Activated T-cell treated with anti-CD3 and anti-CD28 coated beads, Interleukin-2, amount 50 U/mL, for 4 hours (primary cell): ENCODE results near the gene RAD51B. TPM values are rescaled to one million over a fixed set of nuclear protein-coding genes. Genes with fewer than 3 reads are reported as not detected.

Experiments
- ATAC-seq, 2 donors: fragments of 200-7000 bp; cut with Tn5 transposase; one replicate each; pipeline ENCODE4 v1.10.0; 2021
- DNase-seq: peaks from one replicate; pipeline ENCODE4 v3.0.0-alpha.2; 2020
- H3K27me3 Mint-ChIP-seq: one replicate; pipeline ENCODE4 v1.8.0; 2021; ENCODE audit warnings: low read depth, mixed read lengths
- H3K36me3 Mint-ChIP-seq: one replicate; pipeline ENCODE4 v1.8.0; 2022; ENCODE audit warnings: mixed read lengths; ENCODE audit not compliant: insufficient read depth
- H3K4me1 Mint-ChIP-seq: one replicate; pipeline ENCODE4 v1.8.0; 2021; ENCODE audit warnings: low read depth, mixed read lengths
- H3K4me3 Mint-ChIP-seq: one replicate; pipeline ENCODE4 v1.8.0; 2021; ENCODE audit warnings: mild to moderate bottlenecking, moderate library complexity, mixed read lengths
- H3K9me3 Mint-ChIP-seq: one replicate; pipeline ENCODE4 v1.8.0; 2021; ENCODE audit warnings: mixed read lengths
- total RNA-seq, 3 donors: library from RNA; stranded (reverse); gene quantifications; one replicate each; pipeline ENCODE4 v1.2.1, GENCODE V29; 2021

RAD51B gene
- total RNA-seq, 3 donors from 2014 or later: 10.6 to 16.1 (median 14.2) TPM

- peak; percentile 47 to 55 for ATAC-seq
- Mint-ChIP-seq H3K27me3 (no peaks in the 10 kb centered on the region), H3K9me3 (no peaks in the 10 kb centered on the region), H3K4me1 (peaks cover 7% of the 10 kb centered on the region), H3K4me3 (no peak overlapping the region), H3K36me3 (no peaks in the 10 kb centered on the region)
- DNase-seq: no peak
These were observed 410.0 kb downstream of the RAD51B start for GRCh38 chr14:68229423-68230100.

GRCh38 chr14:68230202-68230949 lies 410.8 kb downstream of the RAD51B start:
- Mint-ChIP-seq H3K36me3 (no peaks in the 10 kb centered on the region), H3K4me3 (no peak overlapping the region), H3K4me1 (peaks cover 7% of the 10 kb centered on the region), H3K9me3 (no peaks in the 10 kb centered on the region), H3K27me3 (no peaks in the 10 kb centered on the region)
- no peak for ATAC-seq
- no peak for DNase-seq

GRCh38 chr14:68230950-68231717 lies 411.6 kb downstream of the RAD51B start:
- no peak overlapping the region for H3K4me3 Mint-ChIP-seq

GRCh38 chr14:68231898-68232297 lies 412.3 kb downstream of the RAD51B start:
- H3K9me3 Mint-ChIP-seq: no peaks in the 10 kb centered on the region
- peaks cover 7% of the 10 kb centered on the region for H3K4me1 Mint-ChIP-seq
- no peaks in the 10 kb centered on the region for H3K27me3 Mint-ChIP-seq
- no peak overlapping the region for H3K4me3 Mint-ChIP-seq
- ATAC-seq (no peak), DNase-seq (no peak)
- H3K36me3 Mint-ChIP-seq: peaks cover 3% of the 10 kb centered on the region

More at GRCh38 chr14:68230950-68231717, 411.6 kb downstream of the RAD51B start:
- Mint-ChIP-seq H3K36me3 (peaks cover 3% of the 10 kb centered on the region), H3K4me1 (peaks cover 7% of the 10 kb centered on the region), H3K27me3 (no peaks in the 10 kb centered on the region), H3K9me3 (no peaks in the 10 kb centered on the region)
- no peak for DNase-seq
- no peak for ATAC-seq

- ATAC-seq (peak; percentile 88 to 91), DNase-seq (peak; percentile 7)
- H3K9me3 Mint-ChIP-seq: no peaks in the 10 kb centered on the region
- H3K27me3 Mint-ChIP-seq: no peaks in the 10 kb centered on the region
- peaks cover 7% of the 10 kb centered on the region for H3K4me1 Mint-ChIP-seq
- peaks cover 3% of the 10 kb centered on the region for H3K36me3 Mint-ChIP-seq
- H3K4me3 Mint-ChIP-seq: no peak overlapping the region
These were observed 412.9 kb downstream of the RAD51B start for GRCh38 chr14:68232300-68233055.

GRCh38 chr14:68233101-68233784 lies 413.7 kb downstream of the RAD51B start:
- ATAC-seq (no peak), DNase-seq (no peak)
- Mint-ChIP-seq H3K9me3 (no peaks in the 10 kb centered on the region), H3K36me3 (peaks cover 3% of the 10 kb centered on the region), H3K27me3 (no peaks in the 10 kb centered on the region), H3K4me3 (no peak overlapping the region), H3K4me1 (peaks cover 7% of the 10 kb centered on the region)

GRCh38 chr14:68234101-68234905 lies 414.7 kb downstream of the RAD51B start:
- no peak for DNase-seq
- Mint-ChIP-seq H3K9me3 (no peaks in the 10 kb centered on the region), H3K4me1 (peaks cover 8% of the 10 kb centered on the region), H3K36me3 (peaks cover 3% of the 10 kb centered on the region), H3K27me3 (no peaks in the 10 kb centered on the region), H3K4me3 (no peak overlapping the region)
- no peak for ATAC-seq

- ATAC-seq (no peak), DNase-seq (no peak)
- peaks cover 3% of the 10 kb centered on the region for H3K36me3 Mint-ChIP-seq
- no peaks in the 10 kb centered on the region for H3K9me3 Mint-ChIP-seq
- peaks cover 7% of the 10 kb centered on the region for H3K4me1 Mint-ChIP-seq
- H3K27me3 Mint-ChIP-seq: no peaks in the 10 kb centered on the region
- H3K4me3 Mint-ChIP-seq: no peak overlapping the region
These were observed 415.4 kb downstream of the RAD51B start for GRCh38 chr14:68235011-68235410.

GRCh38 chr14:68236582-68237458 lies 417.2 kb downstream of the RAD51B start:
- no peak overlapping the region for H3K4me3 Mint-ChIP-seq
- peaks cover 3% of the 10 kb centered on the region for H3K36me3 Mint-ChIP-seq
- DNase-seq (no peak), ATAC-seq (no peak)
- H3K27me3 Mint-ChIP-seq: no peaks in the 10 kb centered on the region
- peaks cover 3% of the 10 kb centered on the region for H3K4me1 Mint-ChIP-seq
- no peaks in the 10 kb centered on the region for H3K9me3 Mint-ChIP-seq

- Mint-ChIP-seq H3K27me3 (no peaks in the 10 kb centered on the region), H3K36me3 (peaks cover 3% of the 10 kb centered on the region), H3K9me3 (no peaks in the 10 kb centered on the region), H3K4me3 (no peak overlapping the region), H3K4me1 (peaks cover 3% of the 10 kb centered on the region)
- ATAC-seq: no peak
- DNase-seq: no peak
These were observed 419.0 kb downstream of the RAD51B start for GRCh38 chr14:68238551-68238950.

GRCh38 chr14:68238976-68239375 lies 419.4 kb downstream of the RAD51B start:
- Mint-ChIP-seq H3K4me3 (no peak overlapping the region), H3K9me3 (no peaks in the 10 kb centered on the region)
- no peak for ATAC-seq

GRCh38 chr14:68239988-68240771 lies 420.6 kb downstream of the RAD51B start:
- peaks cover 3% of the 10 kb centered on the region for H3K4me1 Mint-ChIP-seq
- H3K9me3 Mint-ChIP-seq: no peaks in the 10 kb centered on the region
- no peak for ATAC-seq
- peaks cover 3% of the 10 kb centered on the region for H3K36me3 Mint-ChIP-seq
- H3K27me3 Mint-ChIP-seq: no peaks in the 10 kb centered on the region
- no peak overlapping the region for H3K4me3 Mint-ChIP-seq
- DNase-seq: no peak

More at GRCh38 chr14:68238976-68239375, 419.4 kb downstream of the RAD51B start:
- no peak for DNase-seq
- Mint-ChIP-seq H3K36me3 (peaks cover 3% of the 10 kb centered on the region), H3K4me1 (peaks cover 3% of the 10 kb centered on the region), H3K27me3 (no peaks in the 10 kb centered on the region)
